Stimulated activated CD8-positive, alpha-beta memory T cell treated with anti-CD3 and anti-CD28 coated beads, Interleukin-15, amount 100 ng/mL, for 24 hours (primary cell): ENCODE data around the gene HNMT.
"Not testable (repeated sequence)": the region's sequence is repeated elsewhere in the genome, so short reads cannot be mapped to it uniquely, and the experiment has no call there.

Source experiments
- DNase-seq: peaks from one replicate; pipeline ENCODE4 v3.0.0-alpha.2; 2020; ENCODE audit warnings: low read depth

HNMT gene

GRCh38 chr2:137975280-137976271, 11.3 kb downstream of the HNMT start:
- no peak for DNase-seq

- no peak for DNase-seq
Observed at GRCh38 chr2:137976274-137976673, 12.0 kb downstream of the HNMT start.

- no peak for DNase-seq
Observed at GRCh38 chr2:137977790-137978189, 13.5 kb downstream of the HNMT start.

GRCh38 chr2:137980459-137980858, 16.2 kb downstream of the HNMT start:
- no peak for DNase-seq

DNA sequence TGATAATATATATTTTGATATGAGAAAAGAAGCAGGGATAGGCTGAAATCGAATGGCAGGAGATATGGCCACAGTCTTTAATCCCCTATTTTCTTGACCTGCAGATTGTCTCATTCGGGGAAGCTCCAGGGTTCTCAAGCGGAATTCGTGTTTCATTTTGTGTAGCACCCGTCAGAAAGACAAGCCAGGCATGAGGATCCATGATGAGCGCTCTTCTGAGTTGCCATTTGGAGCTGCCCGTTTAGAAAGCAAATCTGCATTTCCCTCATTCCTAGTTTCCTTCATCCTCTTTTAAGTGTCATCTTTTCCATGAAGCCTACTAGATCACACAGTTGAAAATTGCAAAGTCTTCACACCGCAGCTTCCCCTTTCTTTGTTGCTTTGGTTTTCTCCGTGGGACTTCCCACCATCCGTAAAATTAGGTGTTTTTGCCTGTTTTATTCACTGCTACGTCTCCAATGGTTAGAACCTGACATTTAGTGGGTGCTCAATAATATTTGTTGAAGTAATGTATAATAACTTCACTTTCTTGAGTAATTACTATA, 16.9 kb downstream of the HNMT start:
- DNase-seq = no peak

GRCh38 chr2:137983581-137983980, 19.3 kb downstream of the HNMT start:
- no peak for DNase-seq

- DNase-seq = no peak
Observed at GRCh38 chr2:137986268-137986667, 22.0 kb downstream of the HNMT start.

- DNase-seq = no peak
Observed at GRCh38 chr2:137987011-137987410, 22.7 kb downstream of the HNMT start.

GRCh38 chr2:137991078-137991477, 26.8 kb downstream of the HNMT start:
- DNase-seq = no peak

- no peak for DNase-seq
Observed at GRCh38 chr2:137992039-137992646, 27.9 kb downstream of the HNMT start.

DNA sequence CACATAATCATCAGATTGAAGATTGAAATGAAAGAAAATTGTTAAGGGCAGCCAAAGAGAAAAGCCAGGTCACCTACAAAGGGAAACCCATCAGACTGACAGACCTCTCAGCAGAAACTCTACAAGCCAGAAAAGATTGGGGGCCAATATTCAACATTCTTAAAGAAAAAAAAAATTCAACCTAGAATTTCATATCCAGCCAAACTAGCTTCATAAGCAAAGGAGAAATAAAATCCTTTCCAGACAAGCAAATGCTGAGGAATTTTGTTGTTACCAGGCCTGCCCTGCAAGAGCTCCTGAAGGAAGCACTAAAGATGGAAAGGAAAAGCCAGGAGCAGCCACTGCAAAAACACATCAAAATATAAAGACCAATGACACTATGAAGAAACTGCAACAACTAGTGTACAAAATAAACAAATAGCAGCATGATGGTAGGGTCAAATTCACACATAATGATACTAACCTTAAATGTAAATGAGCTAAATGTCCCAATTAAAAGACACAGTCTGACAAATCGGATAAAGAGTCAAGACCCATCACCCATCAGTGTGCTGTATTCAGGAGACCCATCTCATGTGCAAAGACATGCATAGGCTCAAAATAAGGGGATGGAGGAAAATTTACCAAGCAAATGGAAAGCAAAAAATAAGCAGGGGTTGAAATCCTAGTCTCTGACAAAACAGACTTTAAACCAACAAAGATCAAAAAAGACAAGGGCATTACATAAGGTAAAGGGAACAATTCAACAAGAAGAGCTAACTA, 29.6 kb downstream of the HNMT start:
- not testable (repeated sequence) for DNase-seq

DNA sequence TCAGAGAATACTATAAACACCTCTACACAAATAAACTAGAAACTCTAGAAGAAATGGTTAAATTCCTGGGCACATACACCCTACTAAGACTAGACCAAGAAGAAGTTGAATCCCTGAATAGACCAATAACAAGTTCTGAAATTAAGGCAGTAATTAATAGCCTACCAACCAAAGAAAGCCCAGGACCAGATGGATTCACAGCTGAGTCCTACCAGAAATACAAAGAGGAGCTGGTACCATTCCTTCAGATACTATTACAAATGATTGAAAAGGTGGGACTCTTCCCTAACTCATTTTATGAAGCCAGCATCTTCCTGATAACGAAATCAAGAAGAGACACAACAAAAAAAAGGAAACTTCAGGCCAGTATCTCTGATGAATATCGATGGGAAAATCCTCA, 31.1 kb downstream of the HNMT start:
- not testable (repeated sequence) for DNase-seq

- DNase-seq = not testable (repeated sequence)
Observed at GRCh38 chr2:137996158-137996557, 31.9 kb downstream of the HNMT start.

GRCh38 chr2:137997733-137998132, 33.5 kb downstream of the HNMT start:
- no peak for DNase-seq

DNA sequence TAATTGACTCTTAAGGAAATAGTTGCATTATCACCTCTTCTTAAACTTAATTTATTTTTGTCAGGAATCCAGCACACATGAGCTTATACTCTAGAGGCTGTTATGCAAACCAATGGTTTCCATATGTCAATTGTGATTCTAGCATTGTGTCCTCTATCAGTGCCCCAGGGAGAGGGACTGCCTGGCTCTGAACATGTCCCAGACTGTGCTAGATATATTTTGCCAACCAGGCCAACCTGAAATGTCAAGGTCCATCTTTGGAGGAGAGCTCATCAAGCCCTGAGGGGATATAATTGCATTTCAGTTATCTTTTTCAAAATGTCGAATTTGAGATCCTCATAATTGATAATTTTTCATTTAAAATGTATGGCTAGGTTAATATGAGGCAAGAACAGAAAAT, 34.2 kb downstream of the HNMT start:
- DNase-seq = no peak

GRCh38 chr2:137999273-137999672, 35.0 kb downstream of the HNMT start:
- no peak for DNase-seq

GRCh38 chr2:138000009-138000408, 35.7 kb downstream of the HNMT start:
- no peak for DNase-seq

- no peak for DNase-seq
Observed at GRCh38 chr2:138000796-138001195, 36.5 kb downstream of the HNMT start.

DNA sequence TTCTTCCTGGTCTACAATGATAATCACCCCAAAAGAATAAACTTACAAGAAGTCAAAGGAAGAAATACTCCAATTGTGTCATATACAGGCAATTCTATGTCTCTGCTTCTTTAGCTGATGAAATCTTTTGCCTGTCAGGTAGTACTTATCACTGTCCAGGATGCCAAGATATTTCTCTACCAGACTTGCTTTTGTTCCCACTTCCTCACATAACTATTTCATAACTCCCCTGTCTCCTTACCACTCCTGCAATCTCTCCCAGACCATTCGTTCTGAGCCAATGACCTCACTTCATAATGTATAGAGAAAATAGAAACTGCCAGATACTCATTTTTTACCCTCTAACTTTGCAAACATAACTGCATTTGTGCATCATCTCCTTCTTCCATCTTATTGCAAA, 39.1 kb downstream of the HNMT start:
- DNase-seq = no peak

DNA sequence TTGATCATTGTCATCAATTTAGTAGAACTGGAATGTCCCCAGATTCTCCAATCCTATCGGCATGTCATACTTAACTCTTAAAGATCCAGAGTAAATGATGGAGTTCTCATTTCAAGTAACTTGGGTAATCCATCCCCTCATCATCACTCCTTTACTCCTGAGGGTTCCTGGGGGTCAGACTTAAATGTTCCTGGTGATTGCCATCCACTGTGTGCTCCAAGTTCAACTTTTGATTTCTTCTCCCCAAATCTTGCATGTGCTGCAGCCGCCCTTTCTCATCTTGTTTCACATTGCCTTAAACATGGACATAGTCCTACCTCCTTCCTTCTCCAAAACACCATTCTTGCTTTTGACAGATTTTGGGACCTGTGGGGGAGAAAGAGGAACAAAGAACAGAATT, 43.2 kb downstream of the HNMT start:
- DNase-seq = no peak

- DNase-seq = no peak
Observed at GRCh38 chr2:138009622-138010021, 45.3 kb downstream of the HNMT start.

DNA sequence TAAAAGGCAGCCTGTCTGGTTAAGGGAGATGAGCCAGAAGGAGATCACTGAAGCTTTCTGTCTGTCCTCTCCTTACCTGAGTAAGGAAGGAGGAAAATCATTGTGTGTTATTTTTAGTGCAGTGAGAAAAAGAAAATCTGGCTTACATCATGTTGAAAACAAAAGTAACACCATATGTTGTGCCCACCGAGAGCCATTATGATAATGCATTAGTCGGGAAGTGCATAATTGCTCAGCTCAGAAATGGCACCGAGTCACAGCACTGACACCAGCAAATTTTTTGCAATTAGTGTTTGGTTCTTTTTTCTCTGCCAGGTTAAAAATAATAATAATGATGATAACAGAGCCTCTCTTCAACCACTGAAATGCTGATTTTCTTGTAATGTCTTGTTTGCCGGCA, 46.6 kb downstream of the HNMT start:
- no peak for DNase-seq
